ENCODE results near the gene OSBPL3.

Gene OSBPL3

DNA sequence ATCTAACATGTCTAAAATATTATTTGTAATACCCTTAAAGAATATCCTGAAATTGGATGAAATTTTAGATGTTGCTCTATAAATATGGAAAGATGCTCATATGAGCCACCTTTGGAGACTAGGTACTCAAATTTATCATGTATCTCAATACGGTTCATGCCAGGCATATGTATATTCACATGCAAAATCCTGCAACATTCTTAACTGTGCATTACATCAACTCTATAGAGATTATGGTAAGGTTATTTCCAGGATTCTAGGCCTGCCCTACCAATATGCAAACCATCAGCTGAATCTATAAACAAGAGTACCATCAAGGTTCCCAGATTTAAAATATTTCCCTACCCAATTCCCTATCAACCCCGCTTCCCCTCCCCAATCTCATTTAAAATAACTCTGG lies 27.5 kb downstream of the OSBPL3 start:
- DNase-seq, result no peak

DNA sequence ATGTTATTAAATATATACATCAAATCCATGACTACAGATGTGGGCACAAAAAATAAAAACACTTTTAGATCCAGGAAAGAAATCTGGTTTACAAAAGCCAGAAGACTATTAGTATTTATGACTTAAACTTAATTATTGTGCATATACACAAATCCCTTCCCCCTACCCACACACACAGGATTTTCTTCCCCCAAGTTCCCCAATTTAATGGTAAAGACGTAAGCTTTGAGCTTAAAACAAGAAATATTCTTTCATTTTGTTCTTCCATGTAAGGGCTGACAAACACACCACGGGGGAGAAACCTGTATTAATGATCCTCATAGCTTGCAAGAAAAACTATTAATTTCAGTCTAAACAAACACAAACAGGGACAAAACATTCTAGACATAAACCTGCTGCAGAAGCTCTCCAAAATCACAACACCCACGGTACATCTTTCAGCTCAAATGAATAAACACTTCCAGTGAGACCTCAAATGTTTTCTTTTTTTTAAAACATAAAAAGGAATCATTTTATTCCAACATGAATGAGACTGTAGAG lies 28.5 kb downstream of the OSBPL3 start:
- DNase-seq, result no peak

DNA sequence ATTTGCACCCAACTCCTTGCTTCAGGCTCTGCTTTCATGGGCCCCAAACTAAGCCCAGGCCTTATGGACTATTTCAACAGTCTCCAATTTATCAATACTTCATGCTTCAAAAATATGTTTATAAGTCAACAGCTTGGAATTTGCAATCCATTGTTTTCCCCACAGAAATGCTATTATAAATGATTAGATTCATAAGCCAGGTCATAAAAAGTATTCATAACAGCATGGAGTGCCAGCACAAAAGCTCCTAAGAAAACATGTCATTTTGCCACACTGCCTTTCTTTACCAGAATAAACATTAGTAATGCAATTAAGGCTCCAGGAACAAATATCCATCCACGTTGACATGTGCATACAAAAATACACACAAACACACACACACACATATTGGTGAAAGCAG lies 30.1 kb downstream of the OSBPL3 start:
- no peak for DNase-seq

DNA sequence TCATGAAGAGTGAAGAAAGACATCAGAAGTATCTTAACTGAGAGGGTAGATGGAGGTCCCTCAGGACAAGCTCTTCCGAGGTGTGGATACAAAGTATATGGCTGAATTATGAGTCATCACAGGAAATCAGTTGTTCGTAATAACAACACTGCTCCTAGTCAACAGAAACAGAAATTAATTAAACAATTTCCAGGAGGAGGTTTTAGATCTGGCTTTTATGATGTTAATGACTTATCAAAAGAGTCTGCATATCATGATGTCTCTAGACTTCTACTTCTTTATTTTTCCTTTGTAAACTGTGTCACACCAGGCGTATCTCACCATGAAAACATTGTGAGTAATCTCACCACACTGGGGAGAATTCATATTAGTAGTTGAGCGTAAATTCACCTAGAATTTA lies 31.2 kb downstream of the OSBPL3 start:
- no peak for DNase-seq

DNA sequence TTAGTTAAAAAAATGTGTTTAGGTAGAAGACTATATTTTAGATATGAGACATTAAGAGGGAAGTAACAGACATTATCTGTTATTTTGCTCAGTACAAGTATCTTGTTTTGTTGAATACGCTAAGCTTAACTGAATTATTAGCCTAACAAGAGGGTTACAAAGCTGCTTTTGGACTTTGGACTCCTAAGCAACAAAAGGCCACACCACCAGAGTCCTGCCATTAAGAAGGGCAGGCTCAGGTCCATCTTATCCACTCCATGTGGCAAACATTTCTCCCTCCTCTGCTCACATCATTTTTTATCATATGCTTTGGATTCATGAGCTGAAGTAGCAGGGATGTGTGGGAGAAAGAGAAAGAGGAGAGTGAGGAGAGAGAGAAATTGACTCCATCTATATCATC lies 33.5 kb downstream of the OSBPL3 start:
- no peak for DNase-seq

DNA sequence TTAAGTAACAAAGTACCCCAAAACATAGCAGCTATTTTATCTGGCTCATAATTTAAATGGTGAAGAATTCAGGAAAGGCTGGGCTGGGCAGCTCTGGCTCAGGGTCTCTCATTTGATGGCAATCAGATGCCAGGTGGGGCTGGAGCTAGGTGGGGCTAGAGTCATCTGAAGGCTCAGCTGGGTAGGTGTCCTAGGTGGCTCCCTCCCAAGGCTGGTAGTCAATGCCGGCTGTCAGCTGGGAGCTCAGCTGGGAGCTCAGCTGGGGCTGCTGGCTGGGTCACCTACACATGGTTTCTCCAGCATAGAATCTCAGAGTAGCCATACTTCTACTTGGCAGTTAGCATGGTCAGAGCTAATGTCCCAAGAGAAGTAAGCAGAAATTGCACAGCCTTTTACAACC lies 34.1 kb downstream of the OSBPL3 start:
- no peak for DNase-seq

DNA sequence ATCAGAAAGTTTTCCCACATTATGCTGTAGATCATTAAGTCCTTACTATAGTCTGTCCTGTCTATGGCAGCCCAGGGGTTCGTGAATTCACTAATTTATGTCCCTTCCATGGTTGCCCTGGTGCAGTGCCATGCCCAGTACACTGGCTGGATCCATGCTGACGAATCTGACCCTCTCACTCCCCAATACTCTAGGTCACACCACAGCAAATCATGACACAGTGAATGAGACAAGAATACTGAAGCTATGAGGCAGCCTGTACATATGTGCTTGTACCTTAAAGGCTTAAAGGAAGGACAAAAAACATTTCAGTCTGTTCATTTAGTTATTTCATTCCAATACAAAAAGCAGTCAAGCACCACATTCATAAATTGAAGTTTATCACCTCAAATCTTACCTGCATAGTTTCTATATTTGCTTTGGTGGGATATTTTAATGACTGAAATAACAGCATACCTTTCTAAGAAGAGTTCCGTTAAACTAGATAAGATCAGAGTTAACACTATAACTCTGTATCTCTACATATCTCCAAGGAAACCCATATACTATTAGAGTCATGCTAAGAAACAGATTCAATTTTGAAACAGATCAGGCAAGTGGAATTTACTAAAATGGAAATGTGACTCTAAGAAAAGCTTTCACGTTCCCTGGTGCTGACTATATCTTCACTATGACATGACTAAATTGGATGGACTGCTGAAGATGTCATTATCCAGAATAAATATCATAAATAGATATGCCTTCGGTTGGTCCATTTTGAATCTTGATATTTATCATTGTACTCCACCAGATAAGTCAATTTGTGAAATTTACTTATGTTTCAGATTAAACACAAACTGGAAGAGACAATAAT lies 36.7 kb downstream of the OSBPL3 start:
- DNase-seq, result no peak

DNA sequence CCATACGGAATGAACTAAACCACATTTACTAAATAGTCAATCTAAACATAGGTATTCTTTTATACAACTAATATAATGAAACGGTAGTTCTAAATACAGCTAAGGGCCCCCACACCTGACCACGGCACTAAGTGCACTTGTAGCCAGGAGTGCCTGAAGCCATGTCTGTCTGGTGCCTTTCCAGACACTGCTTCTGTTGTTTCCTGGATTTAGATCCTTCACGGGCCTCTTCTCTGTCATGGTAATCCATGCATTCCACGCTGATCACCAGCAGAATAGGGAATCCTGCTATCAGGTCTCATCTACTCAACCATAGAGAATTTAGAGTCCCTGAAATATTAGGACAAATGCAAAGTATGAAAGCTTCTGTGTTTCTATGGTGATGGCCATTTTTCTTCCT lies 37.8 kb downstream of the OSBPL3 start:
- DNase-seq, result no peak

DNA sequence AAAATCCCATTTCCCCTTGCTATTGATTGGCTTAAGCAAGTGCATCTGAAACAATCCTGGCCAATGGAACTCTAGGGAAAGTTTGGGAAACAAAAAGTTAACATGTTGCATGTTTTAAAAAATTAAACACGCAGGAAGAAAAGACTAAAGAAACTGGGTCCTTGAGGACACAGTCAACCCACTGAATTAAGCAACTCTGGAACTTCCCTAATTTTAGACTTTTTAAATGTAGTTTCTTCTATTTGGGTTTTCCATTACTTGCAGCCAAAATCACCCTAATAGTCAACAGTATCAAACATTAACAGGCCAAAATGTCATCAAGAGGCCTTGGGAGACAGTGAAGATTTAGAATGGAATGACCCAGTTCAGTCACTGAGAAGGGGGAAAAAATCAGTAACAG lies 40.6 kb downstream of the OSBPL3 start:
- no peak for DNase-seq

DNA sequence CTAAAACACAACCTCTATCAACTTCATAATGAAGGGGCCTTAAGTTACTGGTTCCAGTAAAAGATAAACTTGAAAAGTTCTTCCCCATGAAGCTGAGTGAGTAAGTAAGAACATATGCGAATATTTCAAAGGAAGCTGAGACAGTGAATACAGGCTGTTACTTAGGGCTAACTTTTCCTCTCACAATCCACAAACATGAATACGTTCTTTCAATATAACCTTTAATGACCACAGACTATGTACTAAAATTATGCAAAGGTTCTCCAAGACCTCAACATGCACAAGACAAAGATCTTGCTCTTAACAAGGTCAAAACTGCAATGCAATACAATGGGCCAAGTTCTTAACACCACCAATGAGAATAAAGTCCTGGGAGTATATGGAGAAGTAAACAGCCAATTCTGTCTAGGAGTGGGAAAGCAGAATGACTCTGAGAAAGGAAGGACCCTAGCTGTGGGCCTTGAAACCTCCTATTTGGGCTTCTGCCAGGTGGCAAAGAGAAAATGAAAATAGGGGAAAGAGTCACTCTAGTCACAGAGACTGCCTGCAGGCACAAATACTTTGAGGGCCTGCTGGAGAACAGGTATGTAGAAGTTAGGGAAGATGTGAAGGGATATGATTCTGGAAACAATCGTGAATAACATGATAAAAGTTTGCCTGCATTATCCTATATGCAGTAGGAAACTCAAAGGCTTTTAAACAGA lies 43.7 kb downstream of the OSBPL3 start:
- no peak for DNase-seq

DNA sequence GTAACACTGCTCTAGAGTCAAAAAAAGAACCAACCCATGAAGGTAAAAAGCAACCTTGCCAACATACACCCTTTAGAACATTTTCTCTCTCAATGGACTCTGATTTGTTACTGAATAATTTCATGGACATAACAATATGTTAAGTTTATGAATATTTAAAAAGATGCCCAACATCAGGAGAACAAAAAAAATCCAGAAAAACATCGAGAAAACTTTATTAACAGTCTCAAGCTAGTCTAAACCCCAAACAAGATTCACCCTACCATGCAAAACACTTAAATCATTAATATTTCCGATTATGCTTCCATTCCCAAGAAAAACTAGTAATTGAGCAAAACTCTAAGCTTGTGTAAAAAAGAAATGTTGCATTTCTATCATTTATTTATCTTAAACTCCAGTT lies 46.7 kb downstream of the OSBPL3 start:
- DNase-seq, result no peak

DNA sequence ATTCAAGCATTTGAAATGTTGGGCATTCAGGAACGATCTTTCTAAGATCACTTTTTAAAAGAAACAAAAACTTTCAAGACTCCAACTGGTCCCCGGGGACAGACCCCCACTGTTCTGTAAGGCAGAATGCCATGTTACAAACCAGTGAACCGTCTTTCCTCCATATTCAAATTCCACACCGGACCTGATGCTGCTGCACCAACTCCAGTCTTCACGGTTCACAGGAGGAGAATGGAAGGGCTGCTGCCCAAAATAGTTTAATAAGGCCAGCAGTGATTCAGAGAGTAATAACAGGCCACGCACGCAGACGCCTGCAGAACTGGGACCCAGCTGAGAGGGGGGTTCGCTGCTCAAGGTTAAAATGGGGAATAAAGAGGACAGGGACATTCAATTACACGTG lies 47.2 kb downstream of the OSBPL3 start:
- no peak for DNase-seq

DNA sequence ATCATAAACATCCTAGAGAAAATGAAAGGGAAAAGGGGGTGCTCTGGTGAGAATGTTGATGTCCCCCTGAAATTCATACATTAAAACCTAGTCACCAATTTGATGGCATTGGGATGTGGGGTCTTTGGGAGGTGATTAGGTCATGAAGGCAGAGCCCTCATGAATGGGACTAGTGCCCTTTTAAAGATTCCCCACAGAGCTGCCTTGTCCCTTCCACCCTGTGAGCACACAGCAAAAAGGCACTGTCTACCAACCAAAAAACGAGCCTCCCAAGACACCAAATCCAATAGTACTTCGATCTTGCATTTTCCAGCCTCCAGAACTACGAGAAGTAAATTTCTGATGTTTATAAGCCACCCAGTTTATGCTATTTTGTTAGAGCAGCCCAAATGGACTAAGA lies 47.6 kb downstream of the OSBPL3 start:
- DNase-seq, result no peak

DNA sequence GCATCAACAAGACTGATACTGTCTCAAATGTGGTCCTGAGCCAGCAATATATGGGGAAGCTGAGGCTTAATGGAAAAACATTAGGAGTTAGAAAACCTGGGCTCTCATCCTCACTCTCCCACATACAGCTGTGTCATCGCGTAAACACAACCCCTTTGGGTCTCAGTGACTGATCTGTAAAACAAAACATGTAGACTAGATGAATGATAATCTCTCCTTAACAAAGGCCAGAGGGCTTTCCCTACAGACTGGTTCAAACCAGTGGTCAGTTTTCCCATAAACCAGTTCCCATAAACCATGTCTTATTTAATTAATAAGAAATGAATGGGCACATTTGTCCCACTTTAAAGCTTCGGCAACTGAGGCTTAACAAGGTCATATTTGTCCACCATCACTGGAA lies 48.1 kb downstream of the OSBPL3 start:
- DNase-seq, result no peak

DNA sequence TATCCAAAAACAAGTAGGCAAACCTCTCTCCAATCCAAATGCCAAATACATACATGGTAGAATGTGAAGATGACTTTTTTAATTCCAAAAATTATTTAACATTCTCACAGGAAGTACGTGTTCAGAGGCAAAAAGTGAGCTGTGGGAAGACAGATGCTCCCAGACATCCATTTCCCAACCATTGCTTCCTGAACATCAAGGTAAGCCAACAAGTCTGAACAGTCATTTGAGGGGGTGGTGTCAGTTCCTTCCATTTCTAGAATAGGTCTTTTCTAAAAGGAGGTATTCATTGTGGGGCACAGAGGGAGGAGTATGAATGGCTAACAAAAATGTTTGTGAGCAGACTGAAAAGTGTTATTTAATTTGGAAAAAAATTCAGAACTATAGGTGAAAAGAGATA lies 49.1 kb downstream of the OSBPL3 start:
- DNase-seq, result no peak

DNA sequence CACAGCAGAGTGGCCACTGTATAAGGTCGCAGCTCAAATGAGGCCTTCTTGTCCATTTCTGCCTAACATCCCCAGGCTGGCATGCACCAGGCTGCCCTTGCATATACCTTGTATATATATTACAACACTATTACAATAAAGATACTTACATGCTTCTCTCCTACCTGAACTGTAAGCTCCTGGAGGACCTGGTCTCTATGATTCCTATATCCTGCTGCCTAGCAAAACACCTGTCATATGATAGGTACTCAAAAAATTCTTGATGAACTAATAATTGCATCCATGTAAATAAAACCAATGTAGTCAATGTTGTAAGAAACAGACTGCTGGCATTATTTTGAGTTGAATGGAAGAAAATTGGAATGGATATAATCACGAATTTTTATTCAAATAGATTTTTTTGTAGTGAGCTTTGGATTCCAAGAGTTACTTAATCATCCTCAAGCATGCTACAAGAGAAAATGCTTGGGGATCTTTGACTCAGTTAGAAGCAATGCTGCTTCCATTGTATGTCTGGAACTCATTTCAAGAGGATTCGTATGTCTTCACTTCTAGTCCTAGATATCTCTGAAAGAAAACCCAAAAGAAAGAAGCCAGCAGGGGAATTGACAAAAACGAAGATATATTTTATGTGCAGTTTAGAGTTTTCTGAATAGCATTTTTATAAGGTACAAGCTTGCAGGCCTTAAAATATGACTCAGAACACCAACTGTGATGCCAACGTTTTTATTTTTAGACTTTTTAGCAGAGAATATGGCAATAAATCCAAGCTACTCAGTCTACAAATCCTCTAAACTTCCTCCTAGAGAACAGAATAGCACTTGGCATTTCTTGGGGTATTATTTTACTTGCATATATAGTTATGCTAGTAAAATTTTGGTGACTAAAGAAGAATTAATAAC lies 53.1 kb downstream of the OSBPL3 start:
- no peak for DNase-seq

DNA sequence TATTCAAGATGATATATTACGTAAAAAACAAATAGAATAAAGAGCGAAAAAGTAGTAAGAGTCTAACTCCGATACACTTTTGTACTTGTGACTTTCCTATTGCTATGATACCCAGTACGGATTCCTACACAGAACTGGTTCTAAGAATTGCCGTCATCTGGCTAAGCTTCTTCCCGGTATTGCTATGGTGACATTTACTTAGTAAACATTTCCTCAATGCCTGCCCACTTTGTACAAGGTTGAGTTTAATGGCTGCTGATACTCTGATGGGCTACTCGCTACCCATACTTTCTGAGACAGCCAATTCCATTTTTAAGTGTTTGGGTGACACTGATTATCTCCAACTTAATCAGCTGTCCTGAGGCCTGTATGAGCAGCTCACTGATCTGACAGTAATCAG lies 55.6 kb downstream of the OSBPL3 start:
- DNase-seq, result no peak

DNA sequence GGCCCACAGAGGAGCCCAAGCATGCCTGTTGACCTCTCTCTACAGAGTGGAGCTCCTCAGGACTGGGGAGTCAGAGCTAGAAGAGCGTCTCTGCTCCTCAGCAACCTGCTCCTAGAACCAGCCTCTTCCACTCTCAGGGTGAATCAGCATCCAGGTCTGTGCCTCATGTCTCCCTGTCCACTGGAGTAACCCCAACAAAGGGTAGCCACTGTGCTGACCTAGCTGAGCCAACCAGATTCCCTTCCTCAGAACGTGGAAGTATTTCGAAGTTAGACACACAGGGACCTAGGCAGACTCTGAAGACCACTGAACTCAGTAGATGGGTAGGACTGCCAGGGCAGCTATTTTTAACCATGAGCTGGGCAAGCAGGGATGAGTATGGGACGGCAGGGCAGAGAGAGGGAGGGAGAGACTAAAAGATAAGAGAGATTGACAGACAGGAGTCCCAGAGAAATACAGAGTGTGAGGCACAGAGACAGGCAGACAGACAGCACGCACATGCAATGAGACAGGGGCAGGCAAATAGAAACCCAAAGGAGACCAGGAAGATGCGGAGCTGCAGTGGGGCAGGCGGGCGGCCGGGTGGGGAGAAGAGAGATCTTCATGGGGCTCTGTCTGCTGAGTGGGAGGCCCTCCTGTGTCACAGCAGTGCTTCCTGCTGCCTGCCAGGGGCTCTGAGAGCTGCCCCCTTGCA lies 56.7 kb downstream of the OSBPL3 start:
- DNase-seq, result no peak

DNA sequence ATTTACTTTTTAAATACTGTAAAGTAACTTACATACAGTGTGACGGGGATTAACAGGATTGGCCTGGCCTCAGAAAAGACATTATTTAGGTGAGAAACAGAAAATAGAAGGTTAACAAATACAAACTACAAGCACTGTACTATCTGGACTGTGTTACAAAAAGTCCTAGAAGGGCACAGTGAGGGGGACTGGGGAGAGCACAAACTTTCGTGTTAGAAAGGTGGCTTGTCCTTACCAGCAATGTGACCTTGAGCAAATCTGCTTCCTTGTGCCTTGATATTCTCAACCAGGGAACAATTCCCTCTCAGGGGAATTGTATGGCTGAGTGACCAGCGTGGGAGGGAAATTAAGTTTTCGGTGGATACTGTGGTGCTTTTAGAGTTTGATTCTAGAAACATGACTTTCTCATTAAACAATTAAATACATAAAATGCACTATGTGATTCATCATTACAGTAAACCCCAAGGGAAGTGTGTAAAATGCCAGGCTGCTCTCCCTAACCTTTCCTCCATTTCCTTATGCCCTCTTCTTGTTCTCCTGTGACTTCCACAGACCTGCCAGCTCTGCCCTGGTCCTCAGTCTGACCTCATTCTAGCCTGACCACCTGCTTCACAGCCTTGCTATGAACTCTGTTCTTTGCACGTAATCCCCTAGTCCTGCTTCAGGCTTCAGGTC lies 57.7 kb downstream of the OSBPL3 start:
- no peak for DNase-seq

DNA sequence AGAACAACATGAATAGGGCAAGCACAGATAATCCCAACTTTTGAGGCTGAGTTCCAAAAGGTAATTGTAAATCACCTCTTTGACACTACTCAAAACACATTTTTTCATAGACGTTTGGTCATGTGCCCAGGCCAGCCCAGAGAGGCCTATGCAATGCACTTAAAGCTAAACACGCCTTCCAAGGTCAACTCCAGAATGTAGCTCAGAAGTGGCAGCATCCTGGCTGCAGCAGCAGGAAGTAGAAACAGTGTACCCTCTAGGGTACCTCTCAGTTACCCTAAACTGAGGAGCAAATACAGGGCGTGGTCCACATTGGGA lies 58.7 kb downstream of the OSBPL3 start:
- no peak for DNase-seq

DNA sequence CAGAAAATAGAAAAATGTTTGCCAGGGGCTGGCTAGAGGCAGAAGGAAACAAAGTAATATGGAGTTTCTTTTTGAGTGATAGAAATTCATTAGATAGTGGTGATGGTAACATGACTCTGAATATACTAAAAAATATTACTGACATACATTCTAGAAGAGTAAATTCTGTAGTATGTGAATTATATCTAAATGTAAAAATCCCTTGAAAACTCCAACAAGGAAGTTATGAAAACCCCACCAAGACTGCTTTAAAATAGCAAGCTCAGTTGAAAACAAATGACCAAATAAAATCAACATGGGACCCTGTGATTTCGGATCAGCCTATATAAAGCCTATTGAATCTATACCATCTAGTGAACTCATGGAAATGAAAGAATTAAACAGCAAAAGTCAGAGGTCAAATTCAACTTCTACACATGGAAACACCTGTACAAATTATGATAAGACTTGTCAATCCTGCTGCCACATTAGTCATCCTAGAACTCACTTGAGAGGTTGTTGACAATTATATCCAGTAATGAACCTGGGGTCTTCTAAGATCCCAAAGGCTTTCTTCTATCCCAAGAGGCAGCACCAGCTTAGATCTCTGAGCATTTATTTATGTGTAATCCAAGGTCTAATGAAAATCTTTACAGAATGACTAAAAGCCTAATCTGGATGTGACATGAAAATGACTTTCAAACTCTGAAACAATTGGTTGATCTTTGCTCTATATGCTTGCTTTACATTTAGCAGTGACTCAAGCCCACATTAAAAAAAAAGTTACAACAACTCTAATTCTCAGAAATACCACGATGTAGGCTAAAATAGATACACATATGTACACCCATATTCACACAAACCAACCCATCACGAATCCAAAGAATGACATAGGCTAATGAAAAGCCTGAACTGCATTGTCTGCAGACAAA lies 59.3 kb downstream of the OSBPL3 start:
- DNase-seq, result no peak
